GM23338 (cell line): ENCODE data around the gene HARS1. TPM values are rescaled to one million over a fixed set of nuclear protein-coding genes. Genes with fewer than 3 reads are reported as not detected.

Experiments used
- ATAC-seq: fragments of 200-7000 bp; cut with Tn5 transposase; 3 replicates; pipeline ENCODE4 v1.9.1; 2020
- DNase-seq: peaks from one replicate; pipeline ENCODE4 v3.0.0-alpha.2; 2015; ENCODE audit warnings: low spot score
- H2AFZ ChIP-seq: fragments of 200-600 bp; sonication (generic); 2 replicates; pipeline ENCODE4 v1.8.0; 2016; ENCODE audit warnings: antibody characterized with exemption, mild to moderate bottlenecking, moderate library complexity
- H3F3A ChIP-seq: fragments of 200-600 bp; sonication (generic); replicated peaks from 2 replicates; pipeline ENCODE4 v1.8.0; 2017; ENCODE audit warnings: antibody characterized with exemption, mixed run types, low read depth
- H3K27ac ChIP-seq: fragments of 200-600 bp; sonication (generic); 2 replicates; pipeline ENCODE4 v1.6.1; 2016; ENCODE audit warnings: low read depth
- H3K27me3 ChIP-seq: fragments of 200-600 bp; sonication (generic); 2 replicates; pipeline ENCODE4 v1.8.0; 2016; ENCODE audit warnings: mild to moderate bottlenecking, mixed run types, moderate library complexity; ENCODE audit not compliant: insufficient read depth
- H3K36me3 ChIP-seq: fragments of 200-600 bp; sonication (generic); 2 replicates; pipeline ENCODE4 v1.8.0; 2016; ENCODE audit warnings: mild to moderate bottlenecking; ENCODE audit not compliant: insufficient read depth
- H3K4me1 ChIP-seq: fragments of 200-600 bp; sonication (generic); 2 replicates; pipeline ENCODE4 v1.8.0; 2016; ENCODE audit warnings: mild to moderate bottlenecking, moderate library complexity; ENCODE audit not compliant: insufficient read depth
- H3K4me2 ChIP-seq: fragments of 200-600 bp; sonication (generic); 2 replicates; pipeline ENCODE4 v1.7.1; 2017; ENCODE audit warnings: mixed run types
- H3K4me3 ChIP-seq: fragments of 200-600 bp; sonication (generic); 2 replicates; pipeline ENCODE4 v1.6.1; 2016; ENCODE audit warnings: mixed run types
- H3K79me2 ChIP-seq: fragments of 200-600 bp; sonication (generic); replicated peaks from 2 replicates; pipeline ENCODE4 v1.8.0; 2017; ENCODE audit warnings: mild to moderate bottlenecking; ENCODE audit not compliant: insufficient read depth
- H3K9me2 ChIP-seq: fragments of 200-600 bp; sonication (generic); 2 replicates; pipeline ENCODE4 v1.8.0; 2017; ENCODE audit not compliant: insufficient read depth
- H4K20me1 ChIP-seq: fragments of 200-600 bp; sonication (generic); replicated peaks from 2 replicates; pipeline ENCODE4 v1.8.0; 2017; ENCODE audit warnings: mild to moderate bottlenecking; ENCODE audit not compliant: insufficient read depth
- H3K27ac Mint-ChIP-seq: 2 replicates; pipeline ENCODE4 v1.8.0; 2020; ENCODE audit warnings: inconsistent platforms, mild to moderate bottlenecking, moderate library complexity, mixed read lengths
- H3K27me3 Mint-ChIP-seq: 3 replicates; pipeline ENCODE4 v1.8.0; 2022; ENCODE audit warnings: low read depth, mild to moderate bottlenecking, moderate library complexity, mixed read lengths, inconsistent platforms; ENCODE audit not compliant: insufficient read depth, poor library complexity
- H3K36me3 Mint-ChIP-seq: 3 replicates; pipeline ENCODE4 v1.8.0; 2021; ENCODE audit warnings: low read depth, mild to moderate bottlenecking, inconsistent platforms, moderate library complexity, mixed read lengths
- H3K4me1 Mint-ChIP-seq: 3 replicates; pipeline ENCODE4 v1.8.0; 2020; ENCODE audit warnings: mild to moderate bottlenecking, inconsistent platforms, mixed read lengths
- H3K4me3 Mint-ChIP-seq: 3 replicates; pipeline ENCODE4 v1.8.0; 2021; ENCODE audit warnings: moderate library complexity, mild to moderate bottlenecking, inconsistent platforms, mixed read lengths
- H3K9me3 Mint-ChIP-seq: 3 replicates; pipeline ENCODE4 v1.8.0; 2020; ENCODE audit warnings: moderate library complexity, mild to moderate bottlenecking, inconsistent platforms, mixed read lengths
- CREB1 ChIP-seq: fragments of 250-450 bp; sonication (Bioruptor Pico); IDR thresholded peaks from 2 replicates; pipeline ENCODE4 v1.5.0; 2020; ENCODE audit warnings: low read depth, mild to moderate bottlenecking, moderate library complexity
- EZH2 ChIP-seq: fragments of 200-600 bp; sonication (generic); IDR thresholded peaks from one replicate; pipeline ENCODE4 v1.8.0; 2017; ENCODE audit warnings: antibody characterized with exemption, mild to moderate bottlenecking, low read depth; ENCODE audit not compliant: unreplicated experiment
- EZH2phosphoT487 ChIP-seq: fragments of 200-600 bp; sonication (generic); IDR thresholded peaks from one replicate; pipeline ENCODE4 v1.8.1; 2018; ENCODE audit warnings: antibody characterized with exemption; ENCODE audit not compliant: unreplicated experiment
- POLR2AphosphoS5 ChIP-seq: IDR thresholded peaks from 2 replicates; pipeline ENCODE4 v1.6.1; 2016; ENCODE audit warnings: antibody characterized with exemption, low read depth
- ZNF114 ChIP-seq: fragments of 250-450 bp; sonication (Bioruptor Pico); IDR thresholded peaks from 2 replicates; pipeline ENCODE4 v1.5.0; 2020; ENCODE audit warnings: mild to moderate bottlenecking, moderate library complexity
- ZNF331 ChIP-seq: fragments of 250-450 bp; sonication (Bioruptor Pico); IDR thresholded peaks from 2 replicates; pipeline ENCODE4 v1.5.0; 2020; ENCODE audit warnings: low read depth, mild to moderate bottlenecking, moderate library complexity
- polyA plus RNA-seq: library from polyadenylated mRNA; unstranded; fragments of >200 nt; fragmentation: Nextera tagmentation; extraction: Ambion mirVana; gene quantifications from 2 replicates; pipeline ENCODE4 v1.2.1, GENCODE V29; 2016
- total RNA-seq: library from RNA; depleted of rRNA; stranded (reverse); fragments of >200 nt; shearing (Covaris generic); gene quantifications from 2 replicates; pipeline ENCODE4 v1.2.3, GENCODE V29; 2014
- TF ChIP-seq, protein P1 (sequence below): IDR thresholded peaks from one replicate; pipeline ENCODE4 v1.6.1; 2018; ENCODE audit warnings: antibody characterized with exemption; ENCODE audit not compliant: unreplicated experiment
- TF ChIP-seq, protein P2 (sequence below): fragments of 250-450 bp; sonication (Bioruptor Pico); IDR thresholded peaks from 2 replicates; pipeline ENCODE4 v1.5.0; 2020; ENCODE audit warnings: mild to moderate bottlenecking, moderate library complexity

HARS1 gene
- total and polyA plus RNA-seq, 2 experiments from 2014 or later: 51.6 to 57.8 TPM

DNA sequence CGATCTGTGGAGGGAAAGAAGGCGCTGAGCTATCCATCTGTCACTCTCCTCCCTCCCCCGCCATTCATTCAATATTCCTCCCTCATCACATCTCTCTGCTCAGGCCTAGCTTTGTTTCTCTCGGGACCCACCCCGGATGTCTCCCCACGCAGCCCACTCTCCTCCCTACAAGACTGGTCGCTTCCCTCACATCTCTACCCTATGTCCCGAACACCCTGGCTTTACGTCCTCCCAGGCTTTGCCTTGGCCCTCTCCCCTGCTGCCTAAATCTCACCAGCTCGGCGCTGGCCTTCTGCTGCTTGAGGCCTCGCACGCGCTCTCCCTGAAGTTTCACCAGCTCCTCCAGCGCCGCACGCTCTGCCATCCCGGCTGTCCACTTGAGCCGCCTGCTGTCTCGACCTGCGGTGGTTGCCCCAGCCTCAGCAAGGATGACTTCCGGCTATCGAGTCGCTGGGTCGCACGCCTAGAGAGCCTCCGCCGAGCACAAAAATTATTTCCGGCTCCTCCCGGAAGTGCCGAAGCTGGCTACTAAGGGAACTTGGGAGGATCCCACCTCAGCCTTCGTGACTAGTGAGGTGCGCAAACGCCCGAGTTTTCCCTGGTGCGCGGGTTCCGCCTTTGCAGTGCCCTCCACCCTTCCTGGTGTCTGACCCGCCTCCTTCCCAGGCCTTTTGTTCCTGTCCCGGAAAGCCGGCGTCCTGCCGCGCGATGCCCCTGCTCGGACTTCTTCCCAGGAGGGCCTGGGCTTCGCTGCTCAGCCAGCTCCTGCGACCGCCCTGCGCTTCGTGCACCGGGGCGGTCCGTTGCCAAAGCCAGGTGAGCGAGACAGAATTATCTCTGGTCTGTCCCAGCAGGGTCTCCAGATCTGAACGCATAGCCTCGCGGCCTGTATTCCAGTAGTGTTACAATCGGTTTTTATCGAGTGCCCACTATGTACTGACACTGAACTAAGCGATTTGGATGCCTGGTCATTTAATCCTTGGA is at the start of gene HARS1, which contains the start of gene HARS2 (continued):
- TF ChIP-seq, protein P1, sequence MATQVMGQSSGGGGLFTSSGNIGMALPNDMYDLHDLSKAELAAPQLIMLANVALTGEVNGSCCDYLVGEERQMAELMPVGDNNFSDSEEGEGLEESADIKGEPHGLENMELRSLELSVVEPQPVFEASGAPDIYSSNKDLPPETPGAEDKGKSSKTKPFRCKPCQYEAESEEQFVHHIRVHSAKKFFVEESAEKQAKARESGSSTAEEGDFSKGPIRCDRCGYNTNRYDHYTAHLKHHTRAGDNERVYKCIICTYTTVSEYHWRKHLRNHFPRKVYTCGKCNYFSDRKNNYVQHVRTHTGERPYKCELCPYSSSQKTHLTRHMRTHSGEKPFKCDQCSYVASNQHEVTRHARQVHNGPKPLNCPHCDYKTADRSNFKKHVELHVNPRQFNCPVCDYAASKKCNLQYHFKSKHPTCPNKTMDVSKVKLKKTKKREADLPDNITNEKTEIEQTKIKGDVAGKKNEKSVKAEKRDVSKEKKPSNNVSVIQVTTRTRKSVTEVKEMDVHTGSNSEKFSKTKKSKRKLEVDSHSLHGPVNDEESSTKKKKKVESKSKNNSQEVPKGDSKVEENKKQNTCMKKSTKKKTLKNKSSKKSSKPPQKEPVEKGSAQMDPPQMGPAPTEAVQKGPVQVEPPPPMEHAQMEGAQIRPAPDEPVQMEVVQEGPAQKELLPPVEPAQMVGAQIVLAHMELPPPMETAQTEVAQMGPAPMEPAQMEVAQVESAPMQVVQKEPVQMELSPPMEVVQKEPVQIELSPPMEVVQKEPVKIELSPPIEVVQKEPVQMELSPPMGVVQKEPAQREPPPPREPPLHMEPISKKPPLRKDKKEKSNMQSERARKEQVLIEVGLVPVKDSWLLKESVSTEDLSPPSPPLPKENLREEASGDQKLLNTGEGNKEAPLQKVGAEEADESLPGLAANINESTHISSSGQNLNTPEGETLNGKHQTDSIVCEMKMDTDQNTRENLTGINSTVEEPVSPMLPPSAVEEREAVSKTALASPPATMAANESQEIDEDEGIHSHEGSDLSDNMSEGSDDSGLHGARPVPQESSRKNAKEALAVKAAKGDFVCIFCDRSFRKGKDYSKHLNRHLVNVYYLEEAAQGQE: no peak
- TF ChIP-seq CREB1 (CRISPR knock-in tag): peak; percentile 35; the same call in 1 of the 2 replicates

DNA sequence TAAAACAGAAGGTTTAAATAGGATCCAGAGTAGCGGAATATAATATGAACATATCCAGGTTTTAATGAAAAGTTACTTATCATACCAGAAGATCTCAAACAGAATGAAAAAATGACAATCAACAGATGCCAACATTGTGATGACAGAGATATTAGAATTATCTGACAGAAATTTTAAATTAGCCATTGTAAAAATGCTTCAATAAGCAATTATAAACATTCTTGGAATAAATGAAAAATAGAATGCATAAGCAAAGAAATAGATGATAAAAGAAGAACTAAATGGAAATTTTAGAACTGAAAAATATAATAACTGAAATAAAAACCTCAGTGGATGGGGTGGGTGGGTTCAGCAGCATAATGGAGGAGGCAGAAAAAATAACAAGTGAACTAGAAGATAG is 46.3 kb upstream of the HARS1 start:
- H3K4me1 Mint-ChIP-seq: no peaks in the 10 kb centered on the region
- H4K20me1 ChIP-seq: no peaks in the 10 kb centered on the region
- TF ChIP-seq EZH2 (no peak), EZH2phosphoT487 (no peak), ZNF331 (CRISPR knock-in tag) (no peak), ZNF114 (no peak), POLR2AphosphoS5 (no peak)
- TF ChIP-seq, protein P2, sequence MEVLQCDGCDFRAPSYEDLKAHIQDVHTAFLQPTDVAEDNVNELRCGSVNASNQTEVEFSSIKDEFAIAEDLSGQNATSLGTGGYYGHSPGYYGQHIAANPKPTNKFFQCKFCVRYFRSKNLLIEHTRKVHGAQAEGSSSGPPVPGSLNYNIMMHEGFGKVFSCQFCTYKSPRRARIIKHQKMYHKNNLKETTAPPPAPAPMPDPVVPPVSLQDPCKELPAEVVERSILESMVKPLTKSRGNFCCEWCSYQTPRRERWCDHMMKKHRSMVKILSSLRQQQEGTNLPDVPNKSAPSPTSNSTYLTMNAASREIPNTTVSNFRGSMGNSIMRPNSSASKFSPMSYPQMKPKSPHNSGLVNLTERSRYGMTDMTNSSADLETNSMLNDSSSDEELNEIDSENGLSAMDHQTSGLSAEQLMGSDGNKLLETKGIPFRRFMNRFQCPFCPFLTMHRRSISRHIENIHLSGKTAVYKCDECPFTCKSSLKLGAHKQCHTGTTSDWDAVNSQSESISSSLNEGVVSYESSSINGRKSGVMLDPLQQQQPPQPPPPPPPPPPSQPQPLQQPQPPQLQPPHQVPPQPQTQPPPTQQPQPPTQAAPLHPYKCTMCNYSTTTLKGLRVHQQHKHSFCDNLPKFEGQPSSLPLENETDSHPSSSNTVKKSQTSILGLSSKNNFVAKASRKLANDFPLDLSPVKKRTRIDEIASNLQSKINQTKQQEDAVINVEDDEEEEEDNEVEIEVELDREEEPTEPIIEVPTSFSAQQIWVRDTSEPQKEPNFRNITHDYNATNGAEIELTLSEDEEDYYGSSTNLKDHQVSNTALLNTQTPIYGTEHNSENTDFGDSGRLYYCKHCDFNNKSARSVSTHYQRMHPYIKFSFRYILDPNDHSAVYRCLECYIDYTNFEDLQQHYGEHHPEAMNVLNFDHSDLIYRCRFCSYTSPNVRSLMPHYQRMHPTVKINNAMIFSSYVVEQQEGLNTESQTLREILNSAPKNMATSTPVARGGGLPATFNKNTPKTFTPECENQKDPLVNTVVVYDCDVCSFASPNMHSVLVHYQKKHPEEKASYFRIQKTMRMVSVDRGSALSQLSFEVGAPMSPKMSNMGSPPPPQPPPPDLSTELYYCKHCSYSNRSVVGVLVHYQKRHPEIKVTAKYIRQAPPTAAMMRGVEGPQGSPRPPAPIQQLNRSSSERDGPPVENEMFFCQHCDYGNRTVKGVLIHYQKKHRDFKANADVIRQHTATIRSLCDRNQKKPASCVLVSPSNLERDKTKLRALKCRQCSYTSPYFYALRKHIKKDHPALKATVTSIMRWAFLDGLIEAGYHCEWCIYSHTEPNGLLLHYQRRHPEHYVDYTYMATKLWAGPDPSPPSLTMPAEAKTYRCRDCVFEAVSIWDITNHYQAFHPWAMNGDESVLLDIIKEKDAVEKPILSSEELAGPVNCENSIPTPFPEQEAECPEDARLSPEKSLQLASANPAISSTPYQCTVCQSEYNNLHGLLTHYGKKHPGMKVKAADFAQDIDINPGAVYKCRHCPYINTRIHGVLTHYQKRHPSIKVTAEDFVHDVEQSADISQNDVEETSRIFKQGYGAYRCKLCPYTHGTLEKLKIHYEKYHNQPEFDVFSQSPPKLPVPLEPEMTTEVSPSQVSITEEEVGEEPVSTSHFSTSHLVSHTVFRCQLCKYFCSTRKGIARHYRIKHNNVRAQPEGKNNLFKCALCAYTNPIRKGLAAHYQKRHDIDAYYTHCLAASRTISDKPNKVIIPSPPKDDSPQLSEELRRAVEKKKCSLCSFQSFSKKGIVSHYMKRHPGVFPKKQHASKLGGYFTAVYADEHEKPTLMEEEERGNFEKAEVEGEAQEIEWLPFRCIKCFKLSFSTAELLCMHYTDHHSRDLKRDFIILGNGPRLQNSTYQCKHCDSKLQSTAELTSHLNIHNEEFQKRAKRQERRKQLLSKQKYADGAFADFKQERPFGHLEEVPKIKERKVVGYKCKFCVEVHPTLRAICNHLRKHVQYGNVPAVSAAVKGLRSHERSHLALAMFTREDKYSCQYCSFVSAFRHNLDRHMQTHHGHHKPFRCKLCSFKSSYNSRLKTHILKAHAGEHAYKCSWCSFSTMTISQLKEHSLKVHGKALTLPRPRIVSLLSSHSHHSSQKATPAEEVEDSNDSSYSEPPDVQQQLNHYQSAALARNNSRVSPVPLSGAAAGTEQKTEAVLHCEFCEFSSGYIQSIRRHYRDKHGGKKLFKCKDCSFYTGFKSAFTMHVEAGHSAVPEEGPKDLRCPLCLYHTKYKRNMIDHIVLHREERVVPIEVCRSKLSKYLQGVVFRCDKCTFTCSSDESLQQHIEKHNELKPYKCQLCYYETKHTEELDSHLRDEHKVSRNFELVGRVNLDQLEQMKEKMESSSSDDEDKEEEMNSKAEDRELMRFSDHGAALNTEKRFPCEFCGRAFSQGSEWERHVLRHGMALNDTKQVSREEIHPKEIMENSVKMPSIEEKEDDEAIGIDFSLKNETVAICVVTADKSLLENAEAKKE (CRISPR knock-in tag): no peak
- TF ChIP-seq, protein P1: no peak

More for the DNA sequence above, 46.3 kb upstream of the HARS1 start:
- Histone ChIP-seq H3K27ac (no peak overlapping the region), H3K4me1 (no peaks in the 10 kb centered on the region), H3K79me2 (no peaks in the 10 kb centered on the region), H3K9me2 (peaks cover 4% of the 10 kb centered on the region; the same call in 1 of the 2 replicates), H2AFZ (no peak overlapping the region), H3K4me3 (no peak overlapping the region), H3K4me2 (no peak overlapping the region), H3F3A (no peaks in the 10 kb centered on the region), H3K27me3 (no peaks in the 10 kb centered on the region), H3K36me3 (no peaks in the 10 kb centered on the region)
- no peak overlapping the region for H3K4me3 Mint-ChIP-seq
- no peaks in the 10 kb centered on the region for H3K27me3 Mint-ChIP-seq
- no peaks in the 10 kb centered on the region for H3K36me3 Mint-ChIP-seq
- H3K9me3 Mint-ChIP-seq: peaks cover 32% of the 10 kb centered on the region
- DNase-seq: no peak
- ATAC-seq: no peak
- no peak overlapping the region for H3K27ac Mint-ChIP-seq
